HG03039 (cell line): ENCODE data around the gene KRT86.

Experiments
- ATAC-seq: cut with Tn5 transposase; IDR thresholded peaks from one replicate; pipeline ENCODE4 v1.9.1; 2021; ENCODE audit warnings: mild to moderate bottlenecking, moderate library complexity; ENCODE audit not compliant: unreplicated experiment

The KRT86 gene

DNA sequence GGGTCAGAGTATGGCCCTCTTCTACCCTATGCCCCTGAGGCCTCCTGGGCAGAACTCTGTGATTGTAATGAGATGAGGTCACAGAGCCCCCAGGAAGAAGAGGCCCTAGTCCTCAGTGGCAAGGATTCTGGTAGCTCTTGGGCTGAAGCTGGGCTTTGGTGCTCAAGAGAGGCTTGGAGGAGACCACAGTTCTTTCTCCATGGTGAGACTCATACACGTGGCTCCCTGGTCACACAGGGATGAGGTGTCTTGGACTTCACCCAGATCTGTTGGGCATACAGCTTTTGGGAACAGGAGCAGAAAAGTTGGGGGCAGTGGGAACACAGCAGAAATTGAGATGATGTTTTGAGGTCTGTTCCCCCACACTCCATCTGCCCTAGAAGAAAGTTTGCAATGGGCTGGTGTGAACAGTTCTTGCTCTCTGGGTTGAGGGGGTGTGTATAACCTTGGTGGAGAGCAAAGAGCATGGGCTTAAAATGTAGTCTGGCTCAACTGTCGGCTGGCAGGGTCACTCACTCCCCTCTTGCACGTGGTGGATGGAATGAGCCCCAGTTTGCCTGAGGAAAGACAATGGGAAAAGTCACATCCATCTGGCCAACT is at the start of gene KRT86:
TSS of gene KRT86 (plus strand) at position 125 of the 600 bp plus-strand sequence. CDS start 27,272 bp downstream, outside the sequence.
- ATAC-seq: no peak

DNA sequence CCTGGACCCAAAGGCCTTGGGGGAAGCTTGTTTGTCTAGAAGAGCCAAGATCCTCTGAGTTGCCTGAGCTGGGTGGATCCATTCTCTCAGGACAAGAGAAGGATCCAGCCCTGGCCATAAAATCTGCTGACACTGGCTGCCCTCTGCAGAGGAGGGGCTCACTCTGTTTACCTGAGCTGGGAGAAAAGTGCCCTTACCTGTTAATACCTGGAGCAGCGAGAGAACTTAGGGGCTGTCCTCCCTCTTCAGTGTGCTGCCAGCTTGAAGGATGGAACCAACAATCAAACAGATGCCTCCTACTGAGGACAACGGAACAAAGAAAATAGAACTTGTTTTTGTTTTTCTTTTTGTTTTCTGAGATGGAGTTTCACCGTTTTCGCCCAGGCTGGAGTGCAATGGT is 48.7 kb upstream of the KRT86 start:
- no peak for ATAC-seq

DNA sequence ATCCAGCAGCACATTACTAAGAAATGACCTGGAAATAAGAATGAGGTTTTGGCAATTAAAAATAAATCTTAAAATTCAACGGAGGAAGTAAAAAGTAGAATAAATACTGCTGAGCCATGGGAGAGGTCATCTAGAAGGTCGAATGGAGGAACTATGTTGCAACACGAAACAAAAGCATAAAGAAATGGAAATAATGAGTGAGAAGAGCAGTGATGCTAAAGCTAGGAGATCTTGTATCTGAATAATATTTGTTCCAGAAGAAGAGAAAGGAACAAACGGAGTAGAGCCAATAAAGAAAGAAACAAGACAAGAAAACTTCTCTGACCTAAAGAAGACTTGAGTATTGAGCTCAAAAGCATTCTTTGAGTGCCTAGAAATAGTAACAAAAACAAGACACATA is 48.0 kb upstream of the KRT86 start:
- no peak for ATAC-seq

DNA sequence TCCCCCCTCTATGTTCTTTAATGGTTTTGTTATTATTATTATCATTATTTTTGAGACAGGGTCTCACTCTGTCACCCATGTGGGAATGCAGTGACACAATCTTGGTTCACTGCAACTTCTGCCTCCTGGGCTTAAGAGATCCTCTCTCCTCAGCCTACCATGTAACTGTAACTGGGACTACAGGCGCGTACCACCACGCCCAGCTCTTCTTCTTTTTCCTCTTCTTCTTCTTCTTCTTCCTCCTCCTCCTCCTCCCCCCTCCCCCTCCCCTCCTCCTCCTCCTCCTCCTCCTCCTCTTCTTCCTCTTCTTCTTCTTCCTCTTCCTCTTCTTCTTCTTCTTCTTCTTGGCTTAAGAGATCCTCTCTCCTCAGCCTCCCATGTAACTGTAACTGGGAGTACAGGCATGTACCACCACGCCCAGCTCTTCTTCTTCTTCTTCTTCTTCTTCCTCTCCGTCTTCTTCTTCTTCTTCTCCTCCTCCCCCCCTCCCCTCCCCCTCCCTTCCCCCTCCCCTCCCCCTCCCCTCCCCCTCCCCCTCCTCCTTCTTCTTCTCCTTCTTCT is 46.8 kb upstream of the KRT86 start:
- ATAC-seq: no peak

DNA sequence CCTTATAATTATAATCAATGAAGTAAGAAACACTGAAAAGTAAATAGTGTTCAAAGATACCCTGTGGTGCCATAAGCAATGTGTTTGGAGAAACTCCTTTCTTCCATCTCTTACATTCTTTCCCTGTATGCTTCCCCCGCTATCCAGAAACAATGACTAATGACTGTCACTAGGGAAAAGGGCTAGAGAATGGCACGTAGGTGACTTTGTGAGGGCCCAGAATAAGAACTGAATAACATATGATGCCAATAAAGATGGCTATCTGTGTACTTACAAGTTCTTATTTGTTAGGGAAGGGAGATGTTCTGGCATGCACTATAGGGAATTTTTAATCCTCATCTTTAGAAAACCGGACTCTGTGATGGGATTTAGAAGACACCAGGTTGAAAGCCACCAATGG is 46.1 kb upstream of the KRT86 start:
- ATAC-seq: no peak

DNA sequence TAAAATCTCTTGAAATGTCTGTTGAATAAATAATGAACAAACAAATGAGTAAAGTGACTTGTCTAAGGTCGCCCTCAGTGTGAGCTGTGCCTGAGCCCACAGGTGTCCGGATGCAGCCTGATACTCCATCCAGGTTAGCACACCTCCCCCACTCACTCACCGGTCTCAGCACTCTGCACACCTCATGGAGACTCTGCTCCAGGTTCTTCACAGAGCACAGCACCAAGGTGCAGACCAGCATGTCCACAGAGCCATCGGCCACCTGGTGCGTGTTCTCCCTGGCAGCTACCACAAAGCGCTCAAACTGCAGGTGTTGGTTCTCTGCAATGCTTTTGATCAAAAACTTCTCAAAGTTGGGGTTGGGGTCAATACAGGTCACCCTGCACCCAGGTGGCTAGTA is 45.5 kb upstream of the KRT86 start:
- ATAC-seq: no peak

DNA sequence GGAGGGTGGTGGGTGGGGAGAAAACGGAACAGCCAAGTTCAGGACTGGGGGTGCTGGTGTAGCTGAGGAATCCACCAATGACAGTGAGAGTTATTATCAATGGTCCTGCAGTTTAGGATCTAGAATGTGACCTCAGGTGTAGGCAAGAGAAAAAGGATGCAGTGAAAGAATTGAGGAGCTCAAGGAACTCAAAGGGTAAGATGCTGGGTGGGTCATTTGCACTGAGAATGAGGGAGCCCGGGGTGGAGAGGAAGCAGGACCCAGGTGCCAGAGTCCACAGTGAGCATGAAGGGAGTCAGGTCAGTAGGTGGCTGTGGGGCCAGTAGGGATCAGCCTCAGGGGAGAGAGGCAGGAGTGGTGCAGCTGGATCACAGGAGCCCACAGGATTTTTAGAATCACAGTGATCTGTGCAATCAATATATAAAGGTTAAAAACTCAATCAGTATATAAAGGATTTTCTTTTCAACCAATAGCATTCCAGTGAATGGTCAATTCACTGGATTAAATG is 44.6 kb upstream of the KRT86 start:
- ATAC-seq: no peak

DNA sequence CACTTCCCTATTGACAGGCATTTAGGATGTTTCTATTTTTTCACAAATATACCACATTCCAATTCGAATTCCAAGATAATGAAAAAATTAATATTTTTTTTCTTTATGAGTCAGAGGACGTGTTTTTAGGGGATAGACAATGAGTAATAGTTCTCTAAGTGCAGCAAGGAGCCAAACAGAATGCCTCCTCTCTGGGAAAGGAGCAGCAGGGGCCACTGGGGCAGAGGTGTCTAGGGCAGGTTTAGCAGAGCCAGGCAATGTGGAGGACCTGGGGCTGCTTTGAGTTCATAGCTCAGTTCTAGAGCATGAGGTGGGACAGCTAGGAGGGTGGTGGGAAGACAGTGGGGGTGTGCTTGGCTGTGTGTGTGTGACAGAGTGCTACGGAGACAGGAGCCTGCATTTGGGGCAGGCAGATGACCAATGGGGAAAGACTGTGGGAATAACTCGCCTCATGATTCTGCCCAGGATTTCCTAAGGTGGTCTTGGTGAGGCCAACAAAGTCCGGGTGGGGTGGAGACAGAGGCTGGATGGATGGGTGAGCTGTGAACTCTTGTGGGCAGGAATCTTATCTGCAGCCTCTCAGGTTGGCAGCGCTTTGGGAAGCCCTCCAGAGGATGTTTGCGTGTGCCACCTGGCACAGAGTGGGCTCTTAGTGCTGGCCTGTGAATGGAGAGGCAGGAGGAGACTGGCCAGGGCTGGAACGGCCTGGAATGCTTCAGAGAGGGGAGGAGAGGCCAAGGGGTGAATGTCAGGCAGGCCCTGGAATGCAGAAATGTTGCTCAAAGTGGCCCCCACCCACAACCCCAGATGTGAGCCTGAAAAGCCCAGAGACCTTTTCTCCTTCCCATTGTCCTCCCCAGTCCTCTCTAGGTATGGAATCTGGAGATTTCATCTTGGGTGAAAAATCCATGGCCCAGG is 43.8 kb upstream of the KRT86 start:
- no peak for ATAC-seq

DNA sequence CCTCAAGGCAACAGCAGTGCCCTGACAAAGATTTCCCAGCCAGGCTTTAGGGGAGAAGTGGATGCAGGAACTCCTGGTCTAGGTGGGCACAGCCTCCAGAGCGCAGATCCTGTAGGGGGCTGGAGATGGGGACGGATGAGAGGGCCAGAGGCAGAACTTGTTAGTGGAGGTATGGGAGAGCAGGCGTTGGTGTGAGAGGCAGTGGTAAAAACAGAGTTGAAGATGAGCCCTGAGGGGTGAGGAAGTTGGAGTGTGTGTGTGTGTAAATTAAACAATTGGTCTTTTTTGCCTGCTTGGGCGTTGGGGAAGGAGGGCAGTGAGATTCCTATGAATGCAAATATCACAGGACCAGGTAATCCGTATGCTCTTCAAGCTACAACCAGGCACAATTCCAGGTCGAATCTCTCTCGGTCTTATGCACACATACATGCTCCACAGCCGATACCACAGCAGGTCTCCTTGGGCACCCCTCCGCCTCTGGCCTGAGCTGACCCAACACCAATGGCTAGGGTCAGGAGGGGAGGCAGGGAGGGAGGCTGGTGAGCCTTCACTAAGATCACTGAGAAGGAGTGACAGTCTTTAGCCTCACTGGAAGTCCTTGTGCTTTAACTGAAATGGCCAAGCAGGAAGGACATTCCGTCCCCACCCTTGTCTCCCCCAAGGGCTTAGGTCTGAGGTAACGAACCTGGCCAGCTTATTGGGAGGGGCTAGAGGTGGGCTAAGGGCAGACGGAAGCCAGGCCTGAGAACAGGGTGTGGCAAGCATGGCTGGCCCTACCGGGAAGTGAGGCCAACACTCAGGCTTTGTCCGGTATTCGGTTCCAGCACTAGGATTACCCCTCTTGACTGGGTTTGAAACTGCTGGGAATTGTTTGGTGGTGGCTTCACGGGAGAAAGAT is 42.9 kb upstream of the KRT86 start:
- no peak for ATAC-seq

DNA sequence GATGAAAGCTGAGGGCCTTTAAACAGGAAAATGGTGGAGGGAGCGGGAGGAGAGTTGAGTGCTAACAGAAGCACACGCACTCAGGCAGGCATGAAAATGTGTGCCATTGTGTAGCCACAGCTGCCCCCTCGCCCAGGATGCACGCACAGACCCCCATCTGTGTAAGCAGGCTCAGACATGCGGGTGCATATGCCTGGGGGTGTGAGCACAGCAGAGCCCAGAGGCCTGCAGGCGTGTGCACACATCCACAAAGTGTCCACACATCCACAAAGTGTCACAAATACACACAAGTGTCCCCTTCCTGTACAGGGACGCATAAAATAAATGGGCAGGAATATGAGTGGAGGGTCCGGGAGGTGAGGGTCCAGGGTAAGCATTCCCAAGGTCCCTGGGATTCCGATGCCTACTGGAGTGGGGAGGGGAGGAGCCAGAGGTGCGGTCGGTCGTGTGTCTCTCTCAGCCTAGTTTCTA is 42.2 kb upstream of the KRT86 start:
- ATAC-seq: no peak

DNA sequence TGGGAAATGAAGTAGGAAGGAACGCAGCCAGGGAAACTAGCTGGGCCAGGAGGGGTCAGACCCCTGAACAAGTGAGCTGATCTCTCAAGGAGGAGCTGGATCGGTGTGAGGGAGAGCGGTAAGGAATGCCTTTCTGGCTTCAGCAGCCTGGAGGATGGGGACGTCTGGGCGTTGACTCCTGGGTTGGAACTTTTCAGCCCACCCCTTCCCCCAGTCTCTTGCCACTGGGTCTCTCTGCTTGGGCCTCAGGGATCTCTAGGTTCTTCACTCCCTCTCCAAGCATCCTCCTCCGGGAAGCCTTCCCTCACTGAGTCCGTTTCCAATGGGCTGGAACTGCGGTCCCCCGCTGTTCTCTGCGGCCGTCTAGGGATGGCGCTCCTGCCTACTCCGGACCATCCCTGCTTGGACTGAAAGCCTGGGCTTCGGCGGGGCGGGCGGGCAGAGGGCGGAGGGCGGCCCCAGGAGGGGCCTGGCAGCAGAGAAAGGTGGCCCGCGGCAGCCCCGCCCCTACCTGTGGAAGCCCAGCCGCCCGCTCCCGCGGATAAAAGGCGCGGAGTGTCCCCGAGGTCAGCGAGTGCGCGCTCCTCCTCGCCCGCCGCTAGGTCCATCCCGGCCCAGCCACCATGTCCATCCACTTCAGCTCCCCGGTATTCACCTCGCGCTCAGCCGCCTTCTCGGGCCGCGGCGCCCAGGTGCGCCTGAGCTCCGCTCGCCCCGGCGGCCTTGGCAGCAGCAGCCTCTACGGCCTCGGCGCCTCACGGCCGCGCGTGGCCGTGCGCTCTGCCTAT is 41.6 kb upstream of the KRT86 start, which contains the start of gene KRT7:
TSS of gene KRT7 (plus strand) at position 570 of the 788 bp plus-strand sequence. CDS start at position 624, 54 bp downstream.
- no peak for ATAC-seq

DNA sequence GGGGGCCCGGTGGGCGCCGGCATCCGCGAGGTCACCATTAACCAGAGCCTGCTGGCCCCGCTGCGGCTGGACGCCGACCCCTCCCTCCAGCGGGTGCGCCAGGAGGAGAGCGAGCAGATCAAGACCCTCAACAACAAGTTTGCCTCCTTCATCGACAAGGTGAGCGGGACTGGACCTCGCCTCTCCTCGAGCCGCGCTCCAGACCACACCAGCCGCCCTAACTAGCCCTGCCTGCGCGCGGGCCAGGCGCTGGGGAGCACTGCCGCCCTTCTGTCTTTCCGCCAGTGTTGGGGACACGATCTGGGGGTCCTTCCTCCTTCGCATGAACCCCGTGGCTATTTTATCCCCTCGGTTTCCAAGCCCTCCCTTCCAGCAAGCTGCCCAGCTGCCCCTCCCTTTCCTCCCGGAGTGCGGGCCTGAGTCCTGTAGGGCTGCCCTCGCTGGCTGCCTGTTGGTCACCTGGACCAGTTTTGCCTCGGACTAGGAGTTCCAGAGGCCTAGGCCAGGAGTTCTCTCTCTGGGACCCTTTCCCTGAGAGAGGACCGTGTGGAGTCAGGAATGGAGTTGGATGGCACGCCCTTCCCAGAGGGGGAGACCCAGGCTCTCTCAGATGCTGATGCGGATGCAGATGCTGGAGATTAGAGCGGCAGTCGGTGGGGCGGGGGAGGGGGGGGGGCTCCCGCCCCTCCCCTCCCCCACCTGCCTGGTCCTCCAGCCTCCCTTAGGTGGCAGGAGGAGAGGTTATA is 40.8 kb upstream of the KRT86 start:
- no peak for ATAC-seq

DNA sequence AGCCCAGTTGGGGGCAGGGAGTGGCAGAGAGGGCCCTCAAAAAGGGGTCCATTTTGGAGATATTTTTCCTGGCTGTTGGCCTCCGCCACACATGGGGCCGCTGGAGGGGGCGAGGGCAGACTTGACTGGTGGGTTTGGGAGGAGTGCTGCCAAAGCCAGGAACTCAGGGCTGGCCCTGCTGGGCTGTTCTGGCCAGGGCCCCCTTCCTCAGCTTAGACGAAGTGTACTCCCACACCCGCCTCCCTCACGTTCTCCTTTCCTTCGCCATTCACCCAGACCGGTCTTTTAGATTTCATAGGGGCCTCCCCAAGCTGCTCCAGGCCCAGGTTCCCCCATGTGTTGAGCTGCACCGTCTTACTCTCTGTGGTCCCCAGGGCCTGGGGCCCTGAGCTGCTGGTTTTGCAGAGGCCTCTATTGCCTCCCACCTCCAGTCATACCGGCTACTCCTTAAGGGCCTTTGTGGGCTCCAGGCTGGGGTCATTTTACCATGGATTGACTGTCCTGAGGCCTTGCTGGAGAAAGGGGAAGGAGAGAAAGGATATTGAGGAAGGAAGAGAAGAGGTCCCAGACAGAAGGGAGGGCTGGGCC is 40.1 kb upstream of the KRT86 start:
- no peak for ATAC-seq

DNA sequence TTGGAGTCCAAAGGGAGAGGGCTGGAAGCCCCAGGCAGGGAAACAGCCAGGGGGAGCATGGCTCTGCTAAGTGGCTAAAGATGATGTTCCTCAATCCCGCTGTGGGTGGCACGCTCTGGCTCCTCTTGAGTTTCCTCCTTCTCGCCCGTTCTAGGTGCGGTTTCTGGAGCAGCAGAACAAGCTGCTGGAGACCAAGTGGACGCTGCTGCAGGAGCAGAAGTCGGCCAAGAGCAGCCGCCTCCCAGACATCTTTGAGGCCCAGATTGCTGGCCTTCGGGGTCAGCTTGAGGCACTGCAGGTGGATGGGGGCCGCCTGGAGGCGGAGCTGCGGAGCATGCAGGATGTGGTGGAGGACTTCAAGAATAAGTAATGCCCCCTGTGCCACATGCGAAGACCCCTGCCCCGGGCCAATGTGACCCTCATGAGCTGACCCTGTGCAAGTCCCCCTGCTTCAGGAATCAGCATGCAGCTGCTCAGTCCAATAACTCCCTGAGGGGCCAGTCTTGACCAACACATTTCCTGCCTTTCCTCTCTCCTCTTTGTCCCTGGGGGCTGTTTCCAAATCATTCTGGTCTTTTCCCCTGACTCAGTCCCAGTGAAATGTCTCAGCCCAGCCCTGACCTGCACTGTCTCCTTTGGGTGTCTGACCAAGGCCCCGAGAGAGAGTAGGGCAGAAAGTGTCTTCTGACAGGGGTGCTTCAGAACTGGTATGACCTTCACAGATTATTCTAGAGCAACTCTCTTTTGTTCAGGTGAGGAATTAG is 39.3 kb upstream of the KRT86 start:
- no peak for ATAC-seq

DNA sequence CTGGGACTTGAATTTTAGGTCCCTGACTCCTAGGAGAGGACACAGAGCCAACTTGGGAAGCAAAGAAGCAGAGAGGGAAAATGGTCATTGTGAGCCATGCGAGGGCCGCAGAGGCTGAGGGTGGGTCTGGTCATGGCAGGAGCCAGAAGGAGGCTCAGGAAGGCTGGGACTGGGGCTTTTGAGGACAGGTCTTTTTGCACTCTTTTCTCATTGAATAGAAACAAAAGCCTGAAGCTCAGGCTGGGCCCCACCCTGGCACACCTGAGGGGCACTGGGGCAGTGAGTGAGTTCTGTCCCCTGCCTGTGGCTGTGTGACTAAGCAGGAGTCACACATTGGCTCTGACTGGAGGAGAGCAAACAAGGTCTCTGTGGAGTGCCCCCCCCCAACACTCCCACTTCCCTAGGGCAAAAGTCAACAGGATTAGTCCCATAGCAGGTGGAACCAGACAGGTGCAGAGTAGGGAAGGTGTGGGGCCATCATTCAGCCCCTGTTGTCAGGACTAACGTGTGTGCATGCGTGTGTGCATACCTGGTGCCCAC is 38.6 kb upstream of the KRT86 start:
- no peak for ATAC-seq

DNA sequence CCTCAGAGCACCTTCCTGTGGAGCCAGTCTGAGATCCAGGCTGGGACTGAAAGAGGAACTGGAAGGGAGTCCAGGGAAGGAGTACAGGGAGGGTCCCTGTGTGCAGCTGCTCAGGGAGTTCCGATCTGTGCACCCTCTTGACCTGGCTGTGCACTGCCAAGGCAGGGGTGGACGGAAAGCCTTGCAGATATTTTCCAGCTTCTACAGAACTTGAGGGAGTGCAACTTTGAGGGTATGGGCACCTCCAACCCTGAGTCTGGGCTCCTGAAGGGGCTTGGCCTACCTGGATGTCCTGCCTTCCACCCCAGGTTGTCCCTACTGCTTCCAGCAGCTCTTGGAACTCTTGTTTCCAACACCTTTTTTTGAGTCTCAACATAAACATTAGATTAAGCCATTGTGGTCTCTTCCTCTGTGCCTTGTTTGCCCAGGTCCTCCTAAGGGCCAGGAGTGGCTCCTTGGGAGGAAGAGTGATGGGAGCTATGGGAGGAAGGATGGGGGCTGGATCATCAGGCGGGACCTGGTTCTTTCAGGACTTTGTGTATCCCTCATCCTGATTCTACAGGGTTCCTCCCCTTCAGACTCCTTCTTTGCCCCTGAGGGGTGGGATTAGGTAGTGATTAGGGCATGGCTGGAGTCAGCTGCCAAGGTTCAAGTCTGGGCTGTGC is 37.9 kb upstream of the KRT86 start:
- ATAC-seq: no peak

DNA sequence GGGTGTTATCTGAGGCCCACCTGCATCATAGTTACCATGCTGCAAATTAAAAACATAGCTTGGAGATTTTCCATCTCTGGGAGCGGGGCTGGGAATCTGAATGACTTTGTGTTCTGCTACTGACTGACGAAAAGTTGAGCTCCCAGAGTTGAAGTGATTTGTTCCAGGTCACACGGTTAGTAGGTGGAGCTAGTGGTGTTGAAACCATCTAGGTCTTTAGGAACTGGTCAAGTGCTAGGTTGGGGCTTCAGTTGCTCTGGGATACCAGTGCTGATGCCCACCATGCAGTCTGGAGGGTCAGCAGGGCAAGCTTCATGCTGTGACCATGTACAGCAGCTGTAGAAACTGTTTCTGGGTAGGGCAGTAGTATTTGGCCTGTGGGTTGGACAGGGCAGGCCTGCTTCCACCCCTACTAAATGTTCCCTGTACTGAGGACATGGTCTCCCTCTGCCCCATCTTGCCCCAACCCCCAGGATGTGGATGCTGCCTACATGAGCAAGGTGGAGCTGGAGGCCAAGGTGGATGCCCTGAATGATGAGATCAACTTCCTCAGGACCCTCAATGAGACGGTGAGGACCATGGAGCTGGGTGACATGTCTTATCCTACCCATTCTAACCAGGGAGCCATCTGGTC is 36.1 kb upstream of the KRT86 start:
- ATAC-seq: no peak
